GM19035 (cell line): Measurements from ENCODE around the gene TBC1D2B.

Experiments
- ATAC-seq: cut with Tn5 transposase; IDR thresholded peaks from one replicate; pipeline ENCODE4 v1.9.1; 2021; ENCODE audit not compliant: unreplicated experiment

TBC1D2B gene

DNA sequence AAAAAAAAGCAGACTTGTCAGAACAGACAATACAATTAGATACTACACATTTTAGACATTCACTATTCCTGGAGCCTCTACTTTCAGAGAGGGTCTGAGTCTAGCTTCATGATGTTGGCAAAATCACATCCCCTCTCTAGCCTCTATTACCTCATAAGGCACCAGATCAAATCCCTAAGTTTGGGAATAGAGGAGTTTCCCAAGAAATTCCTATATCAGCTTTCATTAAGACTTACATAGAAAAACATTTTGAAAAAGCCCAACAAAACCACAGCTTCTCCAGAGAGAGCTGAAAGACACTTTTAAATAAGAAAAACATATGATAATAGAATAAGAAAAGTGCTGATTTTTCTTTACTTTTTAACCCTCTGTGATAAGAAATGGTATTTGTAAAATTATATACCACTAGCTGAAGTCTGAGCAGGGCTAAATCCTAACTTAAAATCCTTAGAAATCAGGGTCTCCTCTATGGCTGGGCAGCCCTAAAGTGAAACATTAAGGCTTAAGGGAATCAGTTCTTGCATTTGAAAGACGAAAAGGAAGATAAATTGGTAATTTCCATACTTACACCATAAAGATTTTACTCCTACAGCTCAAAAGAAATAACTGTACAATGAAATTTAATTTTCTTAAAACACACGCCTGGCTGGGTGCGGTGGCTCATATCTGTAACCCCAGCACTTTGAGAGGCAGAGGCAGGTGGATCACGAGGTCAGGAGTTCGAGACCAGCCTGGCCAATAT is 4.3 kb downstream of the TBC1D2B start:
- ATAC-seq = no peak

DNA sequence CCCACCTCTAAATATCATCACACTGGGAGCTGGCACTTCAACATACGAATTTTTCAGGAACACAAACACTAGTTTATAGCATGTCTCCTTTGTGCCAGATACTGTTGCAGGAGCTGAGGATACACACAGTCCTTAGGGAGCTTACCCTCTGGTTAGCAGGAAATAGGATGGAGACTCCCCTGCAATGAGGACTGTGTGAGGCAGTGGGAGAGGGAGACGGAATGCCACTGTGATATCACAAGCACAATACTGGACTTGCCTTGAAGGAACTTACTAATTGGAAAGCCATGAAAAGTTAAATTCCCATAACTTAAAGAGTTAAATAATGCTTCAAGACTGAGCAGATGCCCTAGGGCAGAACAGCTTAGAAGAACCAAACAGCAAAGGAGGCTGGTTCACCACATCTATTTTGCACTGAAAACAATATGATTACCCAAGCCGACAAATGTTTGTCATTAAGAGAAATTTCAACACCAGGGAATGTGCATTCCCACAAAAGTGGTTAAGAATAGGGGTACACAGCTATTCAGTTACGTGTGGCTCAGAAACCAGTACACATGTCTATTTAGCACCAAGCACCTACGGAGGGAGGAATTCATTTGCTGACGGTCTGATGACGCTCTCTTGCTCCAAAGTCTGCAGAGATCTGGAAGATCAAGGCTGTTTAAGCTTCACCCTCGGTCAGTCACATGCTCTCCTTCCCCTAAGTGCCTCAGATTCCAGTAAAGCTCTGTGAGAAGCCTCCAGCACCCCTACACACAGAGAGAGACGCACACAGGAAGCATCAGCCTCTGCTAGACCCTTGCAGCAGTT is 5.2 kb downstream of the TBC1D2B start:
- ATAC-seq = no peak

DNA sequence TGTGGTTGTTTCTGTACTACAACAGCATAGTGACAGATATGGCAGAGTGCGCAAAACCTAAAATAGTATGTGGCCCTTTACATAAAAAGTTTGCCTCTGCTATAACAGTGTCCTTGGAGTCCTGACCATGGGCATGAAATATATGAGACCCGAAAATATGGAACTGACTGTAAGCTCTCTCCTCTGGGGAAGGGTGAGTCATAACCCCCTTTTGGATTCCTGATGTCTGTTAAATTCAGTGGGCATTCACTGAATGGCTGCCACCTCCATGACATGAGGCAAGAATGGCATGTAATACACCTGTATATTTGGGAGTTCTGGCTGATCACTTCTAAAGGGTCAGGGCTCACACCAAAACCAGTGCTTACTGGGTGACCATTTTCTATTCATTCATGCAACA is 6.1 kb downstream of the TBC1D2B start:
- ATAC-seq = no peak

DNA sequence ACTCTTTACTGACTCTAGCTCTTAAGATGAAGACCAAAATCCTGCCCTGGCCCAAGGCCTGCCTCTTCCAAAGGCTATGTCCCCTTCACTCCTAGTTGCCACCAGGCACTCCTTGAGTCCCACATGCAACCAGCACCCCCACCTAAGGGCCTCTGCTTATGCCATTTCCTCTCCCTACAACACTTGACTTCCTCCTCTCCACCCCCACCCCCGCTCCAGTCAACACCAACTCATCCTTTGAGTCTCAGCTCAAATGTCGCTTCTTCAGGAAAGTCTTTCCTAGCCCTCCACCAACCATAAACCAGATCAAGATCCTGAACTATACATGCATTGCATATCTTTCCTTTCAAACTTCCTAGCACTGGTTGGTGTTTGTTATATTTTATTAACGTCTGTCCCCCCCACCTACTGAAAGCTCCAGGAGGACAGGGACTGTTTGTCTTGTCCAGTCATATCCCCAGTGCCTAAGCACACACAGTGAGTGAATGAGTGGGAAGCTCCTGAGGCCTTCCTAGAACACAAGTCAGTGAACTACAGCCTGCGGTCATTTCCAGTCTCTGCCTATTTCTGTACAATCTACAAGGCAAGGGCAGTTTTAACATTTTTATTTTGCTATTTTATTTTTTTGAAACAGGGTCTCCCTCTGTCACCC is 7.3 kb downstream of the TBC1D2B start:
- no peak for ATAC-seq

DNA sequence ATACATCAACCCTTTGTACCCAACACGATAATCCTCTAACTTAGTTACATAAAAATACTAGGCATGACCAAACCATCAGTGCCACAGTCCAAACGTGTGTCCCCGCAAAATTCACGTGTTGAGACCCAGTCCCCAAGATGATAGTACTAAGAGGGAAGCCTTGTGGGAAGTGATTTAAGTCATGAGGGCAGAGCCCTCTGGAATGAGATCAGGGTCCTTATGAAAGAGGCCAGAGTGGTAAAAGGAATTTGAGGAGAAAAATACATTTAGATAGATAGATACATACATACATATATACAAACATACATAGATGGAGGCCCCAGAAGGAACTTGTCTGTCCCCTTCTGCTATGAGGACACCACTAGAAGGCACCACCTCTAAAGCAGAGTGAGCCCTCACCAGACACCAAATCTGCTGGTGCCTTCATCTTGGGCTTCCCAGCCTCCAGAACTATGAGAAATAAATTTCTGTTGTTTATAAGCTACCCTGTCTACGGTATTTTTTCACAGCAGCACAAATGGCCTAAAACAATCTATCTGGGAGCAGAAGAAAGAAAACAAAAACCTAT is 8.0 kb downstream of the TBC1D2B start:
- ATAC-seq = no peak

DNA sequence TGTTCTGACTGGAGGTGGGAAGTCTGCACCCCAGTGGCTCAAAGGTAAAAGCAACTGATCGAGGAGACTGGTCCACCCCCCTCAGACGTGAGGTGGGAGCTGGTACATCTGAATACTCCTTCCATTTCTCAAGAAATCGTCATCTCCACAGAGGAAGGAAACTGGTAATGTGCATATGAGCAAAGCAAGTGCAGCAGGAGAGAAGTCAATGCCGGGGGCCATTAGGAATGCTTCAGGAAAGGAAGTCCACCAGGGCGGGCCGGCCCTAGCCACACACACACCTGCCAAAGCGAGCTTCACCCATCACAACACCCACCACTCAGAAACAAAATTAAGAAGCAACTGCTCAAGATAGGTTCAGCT is 8.5 kb downstream of the TBC1D2B start:
- ATAC-seq = no peak

DNA sequence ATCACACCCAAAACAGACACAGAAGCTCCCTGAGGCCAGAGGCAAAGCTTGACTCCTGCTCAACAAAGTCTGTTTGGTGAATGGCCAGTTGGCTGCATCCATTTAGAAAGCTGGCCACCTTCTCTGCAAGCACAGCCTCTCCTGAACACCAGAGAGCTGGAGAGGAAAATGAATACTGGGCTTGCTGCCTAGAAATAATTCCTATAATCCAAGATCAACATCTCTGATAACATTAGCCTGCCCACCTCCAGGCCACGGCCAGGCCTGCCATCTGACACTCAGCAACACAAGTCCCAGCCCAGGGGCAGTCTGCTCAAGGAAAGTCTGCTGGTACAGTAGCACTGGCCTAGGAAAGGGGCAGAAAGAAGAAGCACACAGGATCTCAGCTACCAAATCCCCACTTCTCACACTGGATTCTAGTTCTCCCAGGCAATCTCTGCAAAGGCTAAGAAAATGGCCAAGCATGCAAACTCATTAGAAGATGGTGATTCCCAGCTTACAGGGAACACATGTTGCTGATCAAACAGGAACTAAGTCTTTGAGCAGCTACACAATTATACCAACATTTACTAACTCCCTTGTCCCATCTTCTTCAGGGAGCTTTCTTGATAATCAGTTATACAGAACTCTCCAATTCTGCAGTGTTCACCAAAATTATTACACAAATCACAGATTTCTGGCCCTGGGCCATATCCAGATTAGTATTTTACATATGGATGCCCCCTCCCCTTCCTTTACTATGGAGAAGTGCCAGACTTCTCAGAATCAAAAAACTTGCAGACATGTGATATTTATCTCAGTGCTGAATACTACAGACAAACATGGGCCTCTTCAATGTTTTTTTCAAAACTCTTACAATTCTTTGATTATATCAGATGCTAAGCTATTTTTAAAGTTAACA is 9.9 kb downstream of the TBC1D2B start:
- no peak for ATAC-seq

DNA sequence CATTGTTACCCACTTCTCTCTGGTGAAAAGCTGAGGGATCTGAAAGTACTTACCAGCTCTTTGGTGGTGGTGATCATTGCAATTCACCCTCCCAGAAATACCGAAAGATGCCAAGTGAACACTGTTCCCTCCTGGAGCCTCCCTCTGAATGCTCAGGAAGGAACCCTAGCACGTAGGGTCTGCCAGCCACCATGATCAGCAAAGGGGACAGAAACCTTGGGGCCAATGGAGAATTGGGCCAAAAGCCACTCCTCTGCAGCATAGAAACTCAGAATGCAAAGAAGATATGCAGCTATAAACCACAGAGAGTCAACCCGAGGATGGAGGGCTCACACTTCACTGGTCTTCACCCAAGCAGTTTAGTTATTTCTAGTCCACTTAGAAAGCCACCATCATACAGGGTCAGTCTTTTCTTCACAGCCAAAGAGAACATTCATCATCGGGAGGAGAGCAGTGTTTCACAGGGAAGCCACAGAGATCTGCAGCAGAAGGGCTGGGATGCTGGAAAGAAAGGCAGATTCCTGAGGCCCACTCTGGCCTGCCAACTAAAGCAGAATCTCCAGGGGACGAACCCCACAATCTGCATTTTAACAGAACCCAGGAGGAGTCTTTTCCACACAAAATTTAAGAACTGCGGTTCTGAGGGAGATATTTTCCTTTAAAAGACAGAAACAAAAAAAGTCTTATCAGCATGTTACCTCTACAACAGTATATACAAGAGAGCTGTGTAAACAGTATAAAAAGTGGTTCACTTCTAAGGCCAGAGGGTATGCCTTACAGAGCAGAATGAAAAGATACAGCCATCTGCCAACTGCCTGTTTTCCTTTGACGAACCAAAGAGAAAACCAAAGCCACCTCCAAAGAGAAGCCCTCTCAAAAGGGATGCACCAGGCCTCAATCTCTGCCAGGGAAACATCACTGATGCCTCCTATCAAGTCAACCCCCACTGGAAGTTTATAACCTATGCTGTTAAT is 11.3 kb downstream of the TBC1D2B start:
- ATAC-seq = peak; percentile 53

DNA sequence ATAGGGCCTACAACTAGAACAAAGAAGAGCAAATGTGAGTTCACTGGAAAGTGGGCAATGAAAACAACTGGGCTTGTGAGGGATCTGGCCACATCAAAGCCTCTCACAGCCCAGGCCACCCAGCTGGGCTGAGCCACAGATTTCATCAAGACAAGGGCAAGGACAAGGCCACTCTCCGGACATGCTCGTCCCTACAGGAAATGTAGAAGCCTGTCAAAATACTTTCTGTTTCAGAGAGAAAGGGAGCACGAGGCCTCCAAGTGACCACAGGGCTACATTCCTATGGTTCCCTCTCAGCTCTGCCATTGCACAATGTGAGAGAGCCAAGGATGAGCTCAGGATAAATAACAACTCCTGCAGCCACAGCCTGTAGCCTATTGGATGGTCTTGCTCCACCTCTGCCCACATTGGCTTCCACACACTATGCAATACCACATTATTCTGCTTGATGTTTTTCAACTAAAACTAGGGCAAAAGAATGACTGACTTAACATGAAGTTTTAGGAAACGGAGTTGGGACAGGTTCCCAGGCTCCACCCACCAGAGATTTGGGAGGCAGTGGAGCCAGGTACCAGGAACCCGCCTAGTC is 12.1 kb downstream of the TBC1D2B start:
- no peak for ATAC-seq

DNA sequence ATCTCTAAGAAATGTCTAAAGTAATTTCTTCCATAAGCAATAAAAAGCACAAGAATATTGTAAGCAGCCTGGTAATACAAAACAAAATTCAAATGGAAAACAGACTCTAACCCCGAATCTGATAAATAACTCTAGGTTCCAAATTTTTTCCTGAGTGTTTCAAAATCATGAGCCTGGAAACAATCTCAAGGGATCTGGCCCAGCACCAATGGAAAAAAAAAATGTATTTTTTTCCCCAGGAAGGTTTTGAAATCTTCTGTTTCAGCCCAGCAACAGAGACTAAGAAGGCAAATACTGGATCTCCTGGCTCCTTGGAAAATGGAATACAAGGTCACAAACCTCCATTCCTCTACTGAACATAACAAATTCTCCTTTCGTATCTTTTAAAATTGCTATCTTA is 13.0 kb downstream of the TBC1D2B start:
- ATAC-seq = no peak

DNA sequence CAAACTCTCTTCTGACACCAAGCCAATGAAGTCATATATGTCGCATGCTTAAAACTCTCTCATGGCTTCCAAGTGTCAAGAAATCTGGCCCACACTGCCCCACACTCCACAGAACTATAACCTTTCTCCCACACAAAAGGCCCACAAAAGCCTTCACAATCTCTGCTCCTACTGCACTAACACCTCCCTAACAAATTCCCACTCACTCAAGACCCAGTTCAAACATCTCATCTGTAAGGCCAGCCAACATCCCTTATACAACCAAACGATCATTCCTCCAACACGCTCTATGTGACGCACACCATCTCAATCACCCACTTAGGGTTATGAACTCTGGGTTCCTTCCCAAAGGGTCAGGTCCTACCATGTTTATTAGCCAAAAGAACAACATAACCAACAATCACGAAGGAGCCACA is 13.5 kb downstream of the TBC1D2B start:
- ATAC-seq = no peak

DNA sequence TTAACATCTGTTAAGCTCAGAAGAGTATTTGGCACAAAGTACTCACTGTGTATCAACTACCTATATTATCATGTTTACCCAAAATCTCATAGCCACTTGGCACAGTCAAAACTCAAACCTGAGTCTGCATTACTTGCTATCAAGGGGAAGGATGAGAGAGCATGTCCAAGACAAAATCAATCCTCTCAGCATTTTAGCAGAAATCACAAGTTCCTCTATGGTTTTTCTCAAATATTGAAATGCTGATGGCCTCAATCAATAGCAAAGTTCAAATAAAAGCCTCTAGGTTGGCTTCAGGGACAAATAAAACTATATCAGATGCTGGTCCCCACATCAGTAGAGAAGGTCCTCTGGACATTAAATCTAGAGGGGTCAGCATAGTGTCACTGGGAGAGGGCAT is 14.3 kb downstream of the TBC1D2B start:
- no peak for ATAC-seq

DNA sequence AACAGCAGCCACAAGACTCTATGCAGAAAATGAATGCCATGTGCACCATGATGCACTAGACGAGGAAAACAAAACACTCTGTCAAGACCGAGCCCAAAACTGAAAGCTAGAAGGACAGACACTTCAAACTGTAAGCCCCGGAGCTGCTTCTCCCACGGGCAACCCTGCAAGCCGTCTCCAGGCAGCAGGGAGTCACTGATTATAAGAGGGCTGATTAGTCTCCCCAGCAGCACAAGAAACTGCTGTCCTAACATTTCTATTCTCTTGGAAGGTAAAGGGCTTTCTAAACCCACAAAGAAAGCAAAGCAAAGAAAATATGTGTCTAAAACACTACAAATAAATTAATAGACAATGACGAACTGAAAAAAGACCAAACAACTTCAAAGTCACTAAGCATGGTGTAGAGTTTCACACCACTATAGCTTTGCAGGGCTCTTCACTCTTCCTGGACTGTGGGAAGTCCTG is 15.5 kb downstream of the TBC1D2B start:
- no peak for ATAC-seq

DNA sequence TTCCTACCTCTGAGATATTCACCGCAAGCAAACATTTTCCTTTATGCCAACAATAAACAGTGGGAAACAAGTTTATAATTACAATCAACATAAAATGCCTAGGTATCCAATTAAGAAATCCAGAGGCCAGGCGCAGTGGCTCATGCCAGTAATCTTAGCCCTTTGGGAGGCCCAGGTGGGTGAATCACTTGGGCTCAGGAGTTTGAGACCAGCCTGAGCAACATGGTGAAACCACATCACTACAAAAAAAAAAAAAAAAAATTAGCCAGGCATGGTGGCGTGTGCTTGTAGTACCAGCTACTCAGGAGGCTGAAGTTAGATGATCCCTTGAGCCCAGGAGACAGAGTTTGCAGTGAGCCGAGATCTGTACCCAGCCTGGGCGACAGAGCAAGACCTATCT is 17.3 kb downstream of the TBC1D2B start:
- ATAC-seq = no peak

DNA sequence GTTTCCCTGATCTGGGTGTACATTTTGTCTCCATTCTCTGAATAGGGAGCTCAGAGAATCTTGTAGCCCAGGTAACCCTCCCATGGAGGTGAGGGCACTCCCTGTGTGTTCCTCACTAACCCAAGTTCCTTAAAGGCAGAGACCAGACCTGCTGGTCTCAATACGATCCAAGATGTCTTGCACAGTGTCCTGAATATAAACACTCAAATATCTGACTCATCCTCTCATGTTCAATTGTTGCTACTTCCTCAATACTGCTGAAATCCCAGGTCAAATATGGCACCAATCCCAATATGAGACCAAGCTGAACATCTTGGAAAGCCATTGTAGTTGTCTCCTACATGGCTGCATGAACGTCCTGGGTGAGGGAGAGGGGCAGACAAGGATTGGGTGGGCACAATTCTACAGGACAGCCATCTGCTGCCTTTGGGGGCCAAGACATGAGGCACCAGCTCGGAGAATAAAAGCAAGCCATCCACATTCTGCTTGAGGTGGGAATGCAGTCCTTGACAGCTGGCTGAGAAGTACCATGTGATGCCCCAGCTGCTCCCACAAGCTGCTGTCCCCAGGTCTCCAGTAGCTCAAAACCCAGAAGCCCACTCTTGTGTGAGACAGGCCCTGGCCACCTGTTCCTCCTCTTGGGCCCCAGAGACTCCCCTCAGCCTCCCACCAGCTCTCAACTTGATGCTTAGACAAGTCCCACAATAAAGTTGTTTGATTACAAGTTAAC is 18.2 kb downstream of the TBC1D2B start:
- ATAC-seq = no peak

DNA sequence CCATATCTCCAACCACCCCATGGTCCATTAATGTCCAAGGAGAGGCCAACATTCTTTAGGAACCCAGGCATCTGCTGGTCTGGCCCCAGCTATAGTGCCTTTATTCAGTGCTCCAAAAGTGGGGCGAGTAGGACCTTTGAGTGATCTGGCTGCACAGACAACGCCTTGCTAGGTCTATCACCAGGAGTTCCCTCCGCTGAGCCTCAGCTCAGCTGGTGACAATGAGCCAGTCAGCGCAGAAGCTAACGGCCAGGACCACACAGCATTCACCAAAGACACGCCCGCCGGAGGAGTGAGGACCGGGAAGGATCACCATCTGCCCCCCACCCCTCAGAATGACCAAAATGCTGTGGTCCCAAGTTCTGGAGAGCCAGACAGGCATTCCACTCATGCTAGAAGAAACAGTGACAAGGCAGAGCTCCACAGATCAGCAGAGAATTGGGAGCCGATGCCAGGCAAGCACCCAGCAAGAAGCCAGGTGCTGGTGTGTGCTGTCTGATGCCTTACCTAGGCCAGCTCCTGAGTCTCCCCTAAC is 19.0 kb downstream of the TBC1D2B start:
- no peak for ATAC-seq

DNA sequence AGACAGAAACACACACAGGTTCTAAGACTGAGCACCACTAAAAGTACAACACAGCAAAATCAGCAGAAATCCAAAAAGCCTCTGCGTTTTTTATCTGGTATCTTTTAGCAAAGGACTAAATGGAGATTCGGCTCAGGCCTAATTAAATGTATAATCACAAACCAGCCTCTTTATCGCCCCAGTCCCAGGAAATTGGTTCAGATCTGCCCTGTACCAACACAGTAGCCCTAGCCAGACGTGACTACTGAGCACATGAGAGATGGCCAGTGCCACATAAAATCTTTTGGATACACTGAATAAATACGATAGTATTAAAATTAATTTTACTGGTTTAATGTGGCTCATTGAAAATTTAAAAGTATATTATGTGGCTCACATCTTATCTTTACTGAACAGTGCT is 19.7 kb downstream of the TBC1D2B start:
- ATAC-seq = no peak

DNA sequence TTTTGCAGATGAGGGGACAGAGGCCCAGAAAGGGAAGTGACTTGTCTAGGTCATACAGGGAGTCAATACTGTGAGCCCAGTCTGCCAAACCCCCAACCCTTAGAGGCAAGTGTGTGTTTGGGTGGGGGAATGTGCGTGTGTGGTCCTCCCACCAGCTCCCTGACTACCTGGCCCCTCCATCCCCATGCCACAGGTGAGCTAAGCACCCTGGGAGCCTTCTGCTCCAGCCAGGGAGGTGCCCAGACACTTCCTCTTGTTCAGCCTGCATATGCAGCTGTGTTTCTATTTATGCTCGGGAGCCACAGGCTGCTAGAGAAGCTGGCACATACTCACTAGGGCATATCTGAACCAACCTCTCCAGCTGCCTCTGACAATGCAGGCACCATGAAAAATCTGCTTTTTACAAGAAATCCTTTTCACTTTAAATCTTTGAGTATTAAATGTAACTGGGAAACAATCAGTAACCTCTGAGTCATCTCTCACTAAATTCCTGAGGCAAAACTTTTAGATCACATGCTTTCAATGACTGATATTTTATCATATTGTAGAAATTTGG is 20.7 kb downstream of the TBC1D2B start:
- ATAC-seq = no peak
